Neural progenitor cell (in vitro differentiated cells): ENCODE data around the gene CFAP206.
A peak's percentile ranks its signal among the peaks of the same experiment; 100 is the strongest.

ENCODE experiments used
- CTCF ChIP-seq: fragments of 200-600 bp; sonication (generic); IDR thresholded peaks from 2 replicates; pipeline ENCODE4 v1.5.1; 2017; ENCODE audit warnings: antibody characterized with exemption, mild to moderate bottlenecking
- EZH2 ChIP-seq: fragments of 200-600 bp; sonication (generic); IDR thresholded peaks from 2 replicates; pipeline ENCODE4 v1.6.1; 2017; ENCODE audit warnings: antibody characterized with exemption, mild to moderate bottlenecking, moderate library complexity
- EZH2phosphoT487 ChIP-seq: fragments of 200-600 bp; sonication (generic); IDR thresholded peaks from 2 replicates; pipeline ENCODE4 v1.6.1; 2017; ENCODE audit warnings: antibody characterized with exemption

- TF ChIP-seq CTCF (peak; percentile 75), EZH2phosphoT487 (no peak), EZH2 (no peak)
These were observed 14.6 kb upstream of the CFAP206 start for GRCh38 chr6:87393026-87393622.
